ENCODE results near the gene UROC1. TPM values are rescaled to one million over a fixed set of nuclear protein-coding genes. Genes with fewer than 3 reads are reported as not detected.

UROC1 gene
- not detected in 2 replicates for total RNA-seq

GRCh38 chr3:126517291-126517951, at the start of gene UROC1:
UROC1 (minus strand) TSS chr3:126517773; CDS start chr3:126517719, 54 bp downstream.

GRCh38 chr3:126558336-126559071, 40.9 kb upstream of the UROC1 start, which contains the start of gene C3orf22:
C3orf22 (minus strand) TSS chr3:126558932; CDS start chr3:126553390, 5,542 bp downstream.

GRCh38 chr3:126523745-126524428, 6.3 kb upstream of the UROC1 start, which contains the start of gene CHST13:
CHST13 (plus strand) TSS chr3:126524155; CDS start chr3:126524333, 178 bp downstream.

GRCh38 chr3:126475413-126476114, 42.0 kb downstream of the UROC1 start, which contains the start of gene ZXDC:
ZXDC (minus strand) TSS chr3:126475891; CDS start chr3:126475865, 26 bp downstream.

Other genes starting within 250 kb of the UROC1 start
- 0.65 and 1.1 TPM in 2 replicates for gene KLF15, start 160.4 kb downstream of the UROC1 start, total RNA-seq
- not detected in 2 replicates for gene CFAP100, start 122.9 kb downstream of the UROC1 start, total RNA-seq
- gene ZXDC, start 41.9 kb downstream of the UROC1 start, total RNA-seq, result 12.7 and 17.0 TPM in 2 replicates
- not detected in 2 replicates for gene CHST13, start 6.4 kb upstream of the UROC1 start, total RNA-seq
- not detected in 2 replicates for gene C3orf22, start 41.2 kb upstream of the UROC1 start, total RNA-seq
- 7.3 and 8.4 TPM in 2 replicates for gene TXNRD3, start 137.4 kb upstream of the UROC1 start, total RNA-seq
- 14.0 and 15.8 TPM in 2 replicates for gene CHCHD6, start 186.5 kb upstream of the UROC1 start, total RNA-seq